HepG2 (cell line): ENCODE results near the gene PEPD. TPM values are rescaled to one million over a fixed set of nuclear protein-coding genes. Genes with fewer than 3 reads are reported as not detected.

ENCODE experiments used
- ATAC-seq: fragments of 200-7000 bp; cut with Tn5 transposase; 3 replicates; pipeline ENCODE4 v1.9.1; 2020; ENCODE audit warnings: mild to moderate bottlenecking, moderate library complexity
- BruUV-seq: library from RNA; stranded (reverse); fragments of 400-500 nt; replicated peaks from 2 replicates; lab custom pipeline; 2021; lab: Mats Ljungman, UMichigan
- CTCF ChIA-PET: fragments of 300-600 bp; formaldehyde crosslinking; extraction: SDS; loops from one replicate; lab custom pipeline; 2021; ENCODE audit warnings: low total read pairs, inconsistent platforms, low intra/inter-chr PET ratio; lab: Yijun Ruan, JAX
- POLR2A ChIA-PET: fragments of 350-600 bp; sonication (Branson Sonifier 250); formaldehyde crosslinking; loops from one replicate; lab custom pipeline; 2020; ENCODE audit warnings: antibody characterized with exemption, inconsistent platforms; lab: Yijun Ruan, JAX
- DNase-seq: peaks from one replicate; pipeline ENCODE4 v3.0.0-alpha.2; 2015; ENCODE audit warnings: low spot score
- FAIRE-seq: peaks from 3 replicates; lab custom pipeline; 2011; peaks lifted over from hg19 to GRCh38; lab: Jason Lieb, UNC
- H2AFZ ChIP-seq: one replicate; pipeline ENCODE4 v1.6.1; 2011; ENCODE audit warnings: low read length, inconsistent platforms
- H3K27ac ChIP-seq: fragments of 300-600 bp; 3 replicates; pipeline ENCODE4 v1.8.0; 2011; ENCODE audit warnings: mixed run types, mild to moderate bottlenecking, mixed read lengths, low read length, inconsistent platforms; ENCODE audit not compliant: insufficient read depth; ENCODE audit errors: extremely low read length
- H3K27me3 ChIP-seq, 2 experiments: fragments of 200-600 bp in 1 of 2; 2 replicates in 1 of 2; 3 replicates in 1 of 2; pipeline versions ENCODE4 v1.6.0 to v1.8.0; 2011; ENCODE audit warnings: low read length in 2 of 2, mild to moderate bottlenecking in 2 of 2, moderate library complexity in 2 of 2, inconsistent platforms in 1 of 2; ENCODE audit not compliant: insufficient read depth in 2 of 2, control insufficient read depth in 1 of 2
- H3K36me3 ChIP-seq, 2 experiments: fragments of 200-600 bp in 1 of 2; replicated peaks in 1 of 2; 2 replicates in 1 of 2; 3 replicates in 1 of 2; pipeline versions ENCODE4 v1.5.1 to v1.8.0; 2011; ENCODE audit warnings: low read length in 2 of 2, inconsistent platforms in 1 of 2; ENCODE audit not compliant: insufficient read depth in 2 of 2, control insufficient read depth in 1 of 2
- H3K4me1 ChIP-seq: 2 replicates; pipeline ENCODE4 v1.5.1; 2012; ENCODE audit warnings: low read length, inconsistent platforms; ENCODE audit not compliant: insufficient read depth
- H3K4me2 ChIP-seq: 2 replicates; pipeline ENCODE4 v1.6.0; 2011; ENCODE audit warnings: low read depth, low read length, inconsistent platforms
- H3K4me3 ChIP-seq, 3 experiments: fragments of 200-600 bp in 1 of 3; sonication (generic), shearing (Covaris generic) in 1 of 3; replicated peaks in 1 of 3; 2 replicates each; pipeline ENCODE4 v1.5.1; 2011 to 2016; ENCODE audit warnings: low read length in 3 of 3, inconsistent platforms in 2 of 3, low read depth in 2 of 3, mild to moderate bottlenecking in 2 of 3, control low read depth in 1 of 3, mixed read lengths in 1 of 3; ENCODE audit not compliant: insufficient read depth in 1 of 3
- H3K79me2 ChIP-seq: one replicate; pipeline ENCODE4 v1.6.1; 2011; ENCODE audit warnings: low read length, inconsistent platforms; ENCODE audit not compliant: insufficient read depth
- H3K9ac ChIP-seq: 2 replicates; pipeline ENCODE4 v1.6.0; 2011; ENCODE audit warnings: mild to moderate bottlenecking, low read depth, low read length, inconsistent platforms; ENCODE audit not compliant: insufficient read depth
- H3K9me3 ChIP-seq: 2 replicates; pipeline ENCODE4 v1.5.1; 2012; ENCODE audit warnings: mild to moderate bottlenecking, low read length
- H4K20me1 ChIP-seq: 2 replicates; pipeline ENCODE4 v1.6.0; 2011; ENCODE audit warnings: inconsistent platforms, mild to moderate bottlenecking, low read length, moderate library complexity; ENCODE audit not compliant: insufficient read depth
- AKNA ChIP-seq: sonication (generic); formaldehyde crosslinking; IDR thresholded peaks from 2 replicates; pipeline ENCODE4 v1.4.0; 2020; ENCODE audit warnings: missing genetic modification reagents, borderline replicate concordance
- ARID5B ChIP-seq: IDR thresholded peaks from 2 replicates; pipeline ENCODE4 v1.4.0; 2020; ENCODE audit warnings: mild to moderate bottlenecking, missing genetic modification reagents
- CREBL2 ChIP-seq: sonication (generic); formaldehyde crosslinking; IDR thresholded peaks from 2 replicates; pipeline ENCODE4 v1.8.1; 2023; ENCODE audit warnings: missing genetic modification reagents, mild to moderate bottlenecking, borderline replicate concordance
- FOXP1 ChIP-seq, 2 experiments: fragments of 450-650 bp in 1 of 2; IDR thresholded peaks; 2 replicates each; pipeline ENCODE4 v1.6.1; 2017 to 2018; ENCODE audit warnings: antibody characterized with exemption in 1 of 2
- GTF3A ChIP-seq: sonication (generic); formaldehyde crosslinking; conservative IDR thresholded peaks from 2 replicates; pipeline ENCODE4 v1.4.0; 2020; ENCODE audit warnings: mild to moderate bottlenecking, missing genetic modification reagents
- IRF1 ChIP-seq: sonication (generic); formaldehyde crosslinking; IDR thresholded peaks from 2 replicates; pipeline ENCODE4 v1.4.0; 2020; ENCODE audit warnings: low read depth, mild to moderate bottlenecking, missing genetic modification reagents
- KMT2B ChIP-seq: IDR thresholded peaks from 2 replicates; pipeline ENCODE4 v1.6.1; 2016; ENCODE audit warnings: missing genetic modification reagents, missing compliant biosample characterization
- PPARG ChIP-seq: conservative IDR thresholded peaks from 2 replicates; pipeline ENCODE4 v1.6.1; 2016; ENCODE audit warnings: missing biosample characterization, missing genetic modification reagents
- SIX4 ChIP-seq: sonication (generic); formaldehyde crosslinking; IDR thresholded peaks from 2 replicates; pipeline ENCODE4 v1.4.0; 2020; ENCODE audit warnings: missing genetic modification reagents
- TGIF2 ChIP-seq: IDR thresholded peaks from 2 replicates; pipeline ENCODE4 v1.6.1; 2016; ENCODE audit warnings: control low read depth, missing compliant biosample characterization
- THYN1 ChIP-seq: sonication (generic); formaldehyde crosslinking; IDR thresholded peaks from 2 replicates; pipeline ENCODE4 v1.8.1; 2023; ENCODE audit warnings: low read depth, mild to moderate bottlenecking, moderate library complexity, missing genetic modification reagents, borderline replicate concordance
- ZBTB21 ChIP-seq: sonication (generic); formaldehyde crosslinking; IDR thresholded peaks from 2 replicates; pipeline ENCODE4 v1.4.0; 2020; ENCODE audit warnings: missing genetic modification reagents
- ZC3H4 ChIP-seq: sonication (generic); formaldehyde crosslinking; IDR thresholded peaks from 2 replicates; pipeline ENCODE4 v1.4.0; 2020; ENCODE audit warnings: missing genetic modification reagents, borderline replicate concordance
- ZNF460 ChIP-seq: sonication (generic); formaldehyde crosslinking; IDR thresholded peaks from 2 replicates; pipeline ENCODE4 v1.5.1; 2020; ENCODE audit warnings: missing genetic modification reagents, mild to moderate bottlenecking, borderline replicate concordance
- ZNF660 ChIP-seq: sonication (generic); formaldehyde crosslinking; IDR thresholded peaks from 2 replicates; pipeline ENCODE4 v1.5.1; 2020; ENCODE audit warnings: mild to moderate bottlenecking, low read depth, missing genetic modification reagents, borderline replicate concordance
- ZNF850 ChIP-seq: sonication (generic); formaldehyde crosslinking; conservative IDR thresholded peaks from 2 replicates; pipeline ENCODE4 v1.9.0; 2021; ENCODE audit warnings: mild to moderate bottlenecking, missing genetic modification reagents
- WGBS: methylation state at CpG from one replicate; pipeline ENCODE4 v1.1.6; 2017; ENCODE audit warnings: low lambda C conversion rate; 5-methylcytosine and 5-hydroxymethylcytosine counted together
- in situ Hi-C: cut with HindIII; loops from 2 replicates; pipeline ENCODE4 v1.10.0; 2017; ENCODE audit warnings: low pct_unique_long_range_greater_than_20kb; ENCODE audit not compliant: extremely low pct_ligation_motif_present
- intact Hi-C: fragments of 100-400 bp; cut with micrococcal nuclease; formaldehyde crosslinking; loops from one replicate; pipeline ENCODE4 v1.10.0; 2022; ENCODE audit not compliant: unreplicated experiment
- polyA plus RNA-seq, 8 experiments: library from polyadenylated mRNA; depleted of rRNA in 3 of 8; stranded (reverse) in 7 of 8; unstranded in 1 of 8; fragments of >200 nt; fragmentation: Illumina TruSeq in 4 of 8; extraction: Trizol in 4 of 8; gene quantifications; 2 replicates each; pipeline versions ENCODE4 v1.2.1 to v1.2.3, GENCODE V29; 2011 to 2016; ENCODE audit warnings: low read depth in 4 of 8, missing spikeins in 1 of 8, mixed read lengths in 1 of 8; ENCODE audit not compliant: insufficient read depth in 1 of 8
- total RNA-seq, 5 experiments: library from RNA; depleted of rRNA; stranded (reverse); fragments of >200 nt; fragmentation: Illumina TruSeq; extraction: Trizol; gene quantifications; 2 replicates each; pipeline ENCODE4 v1.2.3, GENCODE V29; 2016; ENCODE audit warnings: low read depth in 1 of 5

Gene PEPD
- total and polyA plus RNA-seq, 2 of the 13 experiments (the other 11 are each of a cell fraction or from before 2014, with no cell fraction given) = 60.7 to 75.1 TPM

- Histone ChIP-seq H3K9ac (no peak overlapping the region), H3K4me2 (no peak overlapping the region), H3K4me1 (peaks cover 38% of the 10 kb centered on the region), H3K36me3 (peaks cover 0 to 11% of the 10 kb centered on the region in 2 experiments; a peak in 1 of 5 replicates), H4K20me1 (no peaks in the 10 kb centered on the region), H3K79me2 (no peaks in the 10 kb centered on the region), H2AFZ (no peak overlapping the region), H3K4me3 (no peak overlapping the region), H3K27me3 (no peaks in the 10 kb centered on the region), H3K27ac (no peak overlapping the region), H3K9me3 (no peaks in the 10 kb centered on the region)
- ATAC-seq (no peak), DNase-seq (no peak), FAIRE-seq (no peak)
- ChIA-PET CTCF (no interaction called here), POLR2A (interaction anchor here (0.6 kb wide), 1 partner anchor 193 kb away, joined by 5 read pairs; no protein-coding TSS in a partner anchor)
- 89% methylated on average over 12 of the region's 13 CpGs for WGBS
- in situ Hi-C loops = no loop called here
- intact Hi-C loops = no loop called here
- BruUV-seq = no TSS peak
- no peak for TF ChIP-seq SIX4 (CRISPR knock-in tag)
- TF ChIP-seq IRF1 (CRISPR knock-in tag) = no peak
- no peak for TF ChIP-seq THYN1
- TF ChIP-seq PPARG (CRISPR knock-in tag) = no peak
- no peak for TF ChIP-seq GTF3A (CRISPR knock-in tag)
- no peak for TF ChIP-seq CREBL2 (CRISPR knock-in tag)
- no peak for TF ChIP-seq ARID5B (CRISPR knock-in tag)
- TF ChIP-seq ZC3H4 (CRISPR knock-in tag) = no peak
- TF ChIP-seq ZNF660 (CRISPR knock-in tag) = no peak
- no peak for TF ChIP-seq ZBTB21 (CRISPR knock-in tag)
- no peak for TF ChIP-seq TGIF2 (CRISPR knock-in tag)
- TF ChIP-seq AKNA (CRISPR knock-in tag) = no peak
- TF ChIP-seq ZNF850 (CRISPR knock-in tag) = no peak
- no peak for TF ChIP-seq KMT2B (CRISPR knock-in tag)
- TF ChIP-seq ZNF460 = no peak
- no peak for TF ChIP-seq FOXP1 (IDR thresholded peaks at IDR 0.05)
- no peak for TF ChIP-seq FOXP1 (CRISPR knock-in tag; IDR thresholded peaks at IDR 0.05)
Measured at GRCh38 chr19:33408116-33408515, 113.5 kb downstream of the PEPD start.
